HG03135 (cell line): ENCODE measurements around the gene ASTN2.

Experiments
- ATAC-seq: cut with Tn5 transposase; IDR thresholded peaks from one replicate; pipeline ENCODE4 v1.9.1; 2021; ENCODE audit warnings: mild to moderate bottlenecking, moderate library complexity; ENCODE audit not compliant: unreplicated experiment

ASTN2 gene

DNA sequence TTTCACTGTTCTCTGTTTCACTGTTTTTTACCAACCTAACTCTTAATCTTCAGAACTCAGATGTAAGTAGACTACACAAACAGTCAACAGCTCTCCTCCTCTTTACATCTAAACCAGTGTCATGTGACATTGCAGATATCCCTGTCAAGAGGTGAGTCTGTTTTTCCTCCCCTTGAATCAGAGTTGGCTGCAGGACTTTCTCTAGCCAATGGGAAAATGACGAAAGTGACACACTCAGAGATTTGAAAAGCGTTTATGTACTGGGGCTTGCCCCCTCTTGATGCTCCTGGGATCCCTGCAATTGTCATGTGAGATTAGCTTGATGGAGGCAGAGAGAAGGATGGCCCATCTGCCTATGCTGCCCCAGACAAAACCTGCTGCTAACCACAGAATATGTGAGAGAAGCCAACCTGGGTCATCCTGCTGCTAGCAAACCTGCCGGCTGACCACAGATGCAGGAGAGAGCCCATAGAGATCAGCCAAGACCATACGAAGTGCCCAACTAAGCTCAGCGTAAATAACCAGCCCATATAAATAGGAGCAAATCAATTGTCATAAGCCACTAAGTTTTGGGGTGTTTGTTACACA is 111.1 kb downstream of the ASTN2 start:
- ATAC-seq: no peak

DNA sequence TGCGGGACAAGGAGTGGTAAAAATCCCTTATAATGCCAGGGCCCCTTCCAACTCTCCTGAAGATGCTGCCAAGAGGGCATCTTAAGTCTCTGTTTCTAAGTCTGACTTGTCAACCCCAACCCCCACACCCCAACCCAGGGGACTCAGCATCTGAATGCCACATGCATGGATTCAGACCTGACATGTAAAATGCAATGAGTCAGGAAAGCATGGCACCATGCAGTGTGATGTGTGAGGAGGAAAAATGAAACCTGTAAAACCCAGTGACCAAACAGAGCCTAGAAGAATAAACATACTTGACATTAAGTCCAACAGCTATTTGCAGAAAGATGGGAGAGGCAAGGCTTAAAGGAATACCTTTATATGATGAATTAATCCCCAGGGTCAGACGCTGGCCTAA is 112.4 kb downstream of the ASTN2 start:
- no peak for ATAC-seq

DNA sequence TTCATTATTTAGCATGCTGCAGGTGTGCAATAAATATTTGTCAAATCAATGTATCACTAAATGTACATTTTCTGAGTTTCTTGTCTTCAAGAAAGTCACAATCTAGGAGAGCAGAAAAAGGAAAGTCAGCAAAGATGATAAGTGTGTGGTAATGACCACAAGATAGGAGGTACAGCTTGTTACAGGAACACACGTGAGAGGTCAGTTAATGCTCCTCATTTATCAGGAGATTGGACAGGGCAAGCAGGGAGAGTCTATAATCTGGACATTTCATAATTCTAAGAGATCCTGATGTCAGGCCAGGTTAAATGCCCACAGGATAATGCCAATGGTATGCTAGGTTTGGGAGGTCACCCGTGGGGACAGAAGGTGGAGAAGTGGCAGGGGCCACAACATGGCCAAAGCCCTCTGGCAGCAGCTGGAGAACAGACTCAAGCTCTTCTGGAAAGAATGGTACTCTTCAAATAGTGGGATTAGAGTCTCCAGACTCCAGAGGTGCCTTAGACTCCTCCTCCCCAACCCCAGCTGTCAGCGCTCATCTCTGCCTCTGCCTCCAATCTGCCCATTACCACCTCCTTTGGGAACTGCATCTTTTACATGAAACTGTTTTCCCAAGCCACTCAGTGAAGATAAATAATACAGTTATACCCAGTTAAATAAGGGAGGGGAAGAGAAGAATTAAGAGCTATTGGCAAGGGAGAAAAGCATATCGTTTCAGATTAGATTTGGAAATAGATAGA is 114.3 kb downstream of the ASTN2 start:
- no peak for ATAC-seq

DNA sequence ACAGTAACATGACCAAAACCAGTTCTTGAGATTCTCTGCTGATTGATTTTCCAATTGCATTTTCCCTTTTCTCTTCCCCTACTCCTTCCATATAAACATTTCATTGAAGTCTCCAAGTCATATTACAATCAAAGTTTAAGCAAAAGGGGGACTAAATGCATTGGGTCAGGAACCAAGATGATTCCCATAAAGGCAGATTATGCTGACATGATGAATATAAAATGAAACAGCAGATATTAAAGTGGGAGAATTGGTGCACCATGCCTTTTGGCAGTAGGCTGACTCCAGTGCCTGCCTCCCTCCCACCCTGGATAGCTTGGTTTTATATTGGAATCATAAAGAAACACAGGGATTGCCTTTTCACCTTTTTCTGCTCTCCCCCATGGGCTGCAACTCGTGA is 118.4 kb downstream of the ASTN2 start:
- no peak for ATAC-seq

DNA sequence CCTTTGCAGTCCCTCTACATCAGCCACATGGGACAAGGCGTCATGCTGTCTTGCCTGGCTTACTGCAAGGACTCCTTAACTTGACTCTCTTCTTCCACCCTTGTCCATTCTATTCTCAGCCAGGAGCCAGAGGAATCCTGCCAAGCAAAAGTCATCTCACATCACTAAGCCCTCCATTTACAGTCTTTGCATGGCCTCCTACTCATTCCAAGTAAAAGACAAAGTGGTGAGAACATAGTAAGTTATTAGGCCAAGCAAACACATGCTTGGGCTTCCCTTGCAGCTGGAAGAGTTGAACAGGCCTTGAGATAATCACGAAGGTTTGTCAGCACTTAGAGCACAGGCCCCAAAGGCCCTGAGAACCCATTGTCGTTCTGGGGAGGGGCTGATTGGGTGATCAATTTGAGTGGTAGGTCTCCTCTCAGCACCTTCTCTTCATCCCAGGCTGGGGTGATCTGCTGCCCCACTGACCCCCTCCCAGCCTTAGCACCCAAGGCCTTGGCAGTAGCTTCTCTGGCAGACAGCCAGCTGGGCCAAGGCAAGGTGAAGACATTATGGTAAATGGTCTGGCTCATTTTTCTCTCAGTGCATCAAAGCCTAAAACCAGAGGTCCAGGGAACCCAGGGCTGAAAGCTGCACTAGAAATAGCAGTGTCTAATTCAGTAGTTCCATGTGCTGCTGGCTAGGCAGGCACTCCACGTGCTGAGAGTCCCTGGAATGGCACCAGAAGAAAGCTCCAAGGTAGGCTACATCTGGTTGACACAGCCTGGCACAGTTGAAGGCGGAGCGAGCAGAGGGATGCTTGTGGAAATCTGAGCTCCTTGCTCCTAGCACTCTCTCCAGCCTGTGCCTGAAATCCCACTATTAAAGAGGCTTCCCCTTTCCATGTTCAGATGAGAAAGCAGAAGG is 121.4 kb downstream of the ASTN2 start:
- no peak for ATAC-seq

- ATAC-seq: no peak
These were observed 123.8 kb downstream of the ASTN2 start for GRCh38 chr9:117290856-117291622.

- ATAC-seq: no peak
These were observed 124.5 kb downstream of the ASTN2 start for GRCh38 chr9:117290306-117290840.

DNA sequence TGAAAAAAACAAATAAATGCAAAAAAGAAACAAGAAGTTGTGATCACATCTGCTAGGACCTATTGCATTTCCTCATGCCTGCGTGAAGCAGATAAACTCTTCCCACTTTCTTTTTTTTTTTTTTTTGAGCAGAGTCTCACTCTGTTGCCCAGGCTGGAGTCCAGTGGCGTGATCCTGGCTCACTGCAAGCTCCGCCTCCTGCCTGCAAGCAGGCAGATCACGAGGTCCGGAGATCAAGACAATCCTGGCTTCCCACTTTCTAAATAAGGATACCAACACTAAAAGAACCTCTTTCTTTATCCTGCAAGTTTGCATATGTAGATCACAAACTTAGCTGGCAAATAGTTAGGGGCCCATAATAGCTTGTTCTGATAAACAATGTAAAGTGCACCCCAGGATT is 128.6 kb downstream of the ASTN2 start:
- no peak for ATAC-seq

- no peak for ATAC-seq
These were observed 130.4 kb downstream of the ASTN2 start for GRCh38 chr9:117284414-117284813.

DNA sequence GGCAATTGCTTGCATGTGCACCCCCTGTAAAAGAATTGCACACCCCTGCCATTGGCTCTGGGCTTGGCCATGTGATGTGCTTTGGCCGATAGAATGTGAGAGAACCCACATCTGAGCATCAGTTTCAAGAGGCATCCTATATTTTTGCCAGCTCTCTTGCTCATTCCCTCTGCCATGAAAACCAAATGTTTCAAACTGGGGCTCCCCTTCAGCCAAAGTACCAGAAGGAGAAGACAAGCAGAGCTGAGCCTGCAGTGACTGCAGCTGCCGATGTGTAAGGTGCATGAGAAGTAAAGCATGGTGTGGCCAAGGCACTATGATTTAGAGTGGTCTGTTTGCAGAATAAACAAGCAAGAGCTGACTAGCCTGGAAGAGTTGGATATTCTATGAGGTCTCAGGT is 132.3 kb downstream of the ASTN2 start:
- ATAC-seq: no peak

DNA sequence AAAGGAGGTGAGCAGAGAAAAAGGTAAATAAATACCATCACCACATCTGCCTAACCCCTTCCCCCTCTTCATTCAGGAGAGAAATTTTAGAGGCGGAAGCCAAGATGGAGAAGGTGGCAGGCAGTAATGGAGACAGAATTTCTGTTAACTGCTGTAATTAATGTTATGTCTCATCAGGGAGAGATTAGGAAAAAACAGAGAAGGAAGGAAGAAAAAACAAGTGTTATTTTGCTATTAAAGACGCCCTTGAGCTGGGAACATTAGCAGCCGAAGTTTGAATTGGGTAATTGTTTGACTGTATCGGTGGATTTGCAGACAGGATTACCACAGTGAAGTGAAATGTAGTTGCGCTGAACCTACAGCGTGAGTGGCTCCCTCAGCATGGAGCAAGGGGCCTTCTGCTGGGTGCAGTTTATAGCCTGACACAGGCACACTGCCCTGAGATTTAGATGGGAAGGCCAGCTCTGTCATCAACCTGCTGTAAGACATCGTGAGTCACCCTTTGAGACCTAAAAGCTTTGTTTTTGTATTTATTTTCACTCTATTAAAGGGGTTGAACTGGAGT is 136.3 kb downstream of the ASTN2 start:
- no peak for ATAC-seq

DNA sequence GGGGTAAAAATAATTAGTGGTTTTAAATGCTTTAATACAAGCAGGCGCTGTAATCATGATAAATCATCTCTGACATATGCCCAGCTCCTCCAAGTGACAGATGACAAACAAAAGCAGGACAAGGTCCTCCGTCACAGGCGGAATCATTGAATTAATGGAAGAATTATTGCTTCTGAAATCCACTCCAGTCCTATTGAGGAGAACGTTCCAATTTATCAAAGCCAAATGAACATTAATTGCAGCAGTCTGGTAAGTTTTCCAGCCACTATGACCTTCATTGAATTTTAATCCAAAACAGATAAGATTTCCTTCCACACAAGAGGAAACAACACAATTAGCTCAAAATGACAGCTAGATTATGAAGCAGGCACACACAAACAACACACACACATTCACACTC is 136.8 kb downstream of the ASTN2 start:
- no peak for ATAC-seq

- no peak for ATAC-seq
These were observed 138.4 kb downstream of the ASTN2 start for GRCh38 chr9:117276444-117276843.

- no peak for ATAC-seq
These were observed 141.2 kb downstream of the ASTN2 start for GRCh38 chr9:117273612-117274011.

- ATAC-seq: no peak
These were observed 145.9 kb downstream of the ASTN2 start for GRCh38 chr9:117268847-117269446.

DNA sequence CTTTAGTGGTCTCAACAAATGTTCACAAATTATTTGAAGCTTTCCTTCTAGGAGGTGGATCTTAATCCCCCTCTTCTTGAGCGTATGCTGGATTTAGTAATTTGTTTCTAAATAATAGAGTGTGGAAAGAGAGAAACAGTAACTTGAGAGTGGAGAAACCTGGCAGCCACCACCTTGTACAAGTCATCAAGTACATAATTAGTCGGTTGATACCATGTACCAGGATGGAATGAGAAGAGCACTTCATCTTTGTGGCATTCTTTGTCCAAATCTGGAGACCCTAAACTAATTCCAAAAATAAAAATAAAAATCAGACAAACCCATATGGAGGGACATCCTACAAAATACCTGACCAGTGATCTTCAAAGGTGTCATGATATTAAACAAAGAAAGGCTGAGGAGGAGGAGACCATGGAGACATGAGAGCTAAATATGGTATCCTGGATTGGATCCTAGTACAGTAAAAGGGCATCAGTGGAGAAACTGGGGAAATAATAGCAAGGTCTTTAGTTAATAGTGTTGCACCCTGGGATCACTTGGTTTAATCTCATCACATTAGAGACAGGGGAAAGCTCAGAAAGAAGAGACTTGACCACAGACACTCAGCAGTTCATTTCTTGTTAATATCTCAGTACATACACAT is 147.9 kb downstream of the ASTN2 start:
- ATAC-seq: no peak

- no peak for ATAC-seq
These were observed 149.6 kb downstream of the ASTN2 start for GRCh38 chr9:117265253-117265652.

GRCh38 chr9:117258184-117258866 is 156.5 kb downstream of the ASTN2 start:
- ATAC-seq: no peak

- ATAC-seq: no peak
These were observed 161.6 kb downstream of the ASTN2 start for GRCh38 chr9:117253261-117253660.
